Urinary bladder (tissue), 4 donors: ENCODE results near the gene GAK. TPM values are rescaled to one million over a fixed set of nuclear protein-coding genes. Genes with fewer than 3 reads are reported as not detected.

Experiments
- DNase-seq: peaks from one replicate; pipeline ENCODE4 v3.0.0-alpha.2; 2015; ENCODE audit errors: extremely low spot score
- H3K27ac ChIP-seq: one replicate; pipeline ENCODE4 v1.5.1; 2013; ENCODE audit warnings: low read depth, mild to moderate bottlenecking, moderate library complexity
- H3K36me3 ChIP-seq: one replicate; pipeline ENCODE4 v1.6.1; 2013; ENCODE audit warnings: mild to moderate bottlenecking, moderate library complexity; ENCODE audit not compliant: insufficient read depth
- H3K4me1 ChIP-seq: one replicate; pipeline ENCODE4 v1.6.1; 2013; ENCODE audit warnings: mild to moderate bottlenecking, moderate library complexity; ENCODE audit not compliant: insufficient read depth
- H3K4me3 ChIP-seq: one replicate; pipeline ENCODE4 v1.5.1; 2013; ENCODE audit warnings: low read depth, low read length
- WGBS: extraction: QIAGEN DNeasy Blood & Tissue Kit; methylation state at CpG from one replicate; pipeline ENCODE4 v1.1.7; 2013; 5-methylcytosine and 5-hydroxymethylcytosine counted together
- polyA plus RNA-seq: library from polyadenylated mRNA; stranded (reverse); fragments of 200-250 nt; gene quantifications from one replicate; pipeline ENCODE4 v1.2.3, GENCODE V29; 2013
- total RNA-seq: library from RNA; depleted of rRNA; stranded (reverse); fragments of >200 nt; gene quantifications from one replicate; pipeline ENCODE4 v1.2.3, GENCODE V29; 2014
- donor health status: healthy with polysubstance abuse.
- donor health status: healthy.

Gene GAK
- total and polyA plus RNA-seq, 2 donors: 44.8 to 76.2 TPM

DNA sequence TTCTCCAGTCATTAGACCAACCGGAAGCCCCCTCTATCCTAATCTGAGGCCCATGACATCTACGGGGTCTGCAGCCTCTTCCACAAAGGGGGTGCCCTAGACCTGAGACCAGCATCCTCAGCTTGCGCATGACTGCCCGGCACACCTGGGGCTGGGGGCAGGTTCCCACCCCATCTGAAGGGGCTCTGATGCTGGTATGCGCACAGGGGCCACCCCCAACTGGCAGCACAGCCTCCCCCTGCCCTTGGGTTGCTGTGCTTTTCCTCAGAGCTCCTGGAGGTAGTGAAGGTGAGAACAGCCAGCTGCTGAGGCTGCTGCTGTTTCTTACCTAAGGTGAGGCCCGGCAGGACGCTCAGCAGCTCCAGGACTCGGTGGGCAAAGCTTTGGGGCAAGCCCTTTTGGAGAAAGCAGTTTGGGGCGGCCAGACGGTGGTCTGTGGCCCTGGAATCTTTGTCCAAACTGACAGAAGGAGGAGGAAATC is 87.3 kb downstream of the GAK start:
- no peaks in the 10 kb centered on the region for H3K4me1 ChIP-seq
- H3K27ac ChIP-seq: no peak overlapping the region
- 92% methylated on average over 10 of the region's 10 CpGs for WGBS
- H3K4me3 ChIP-seq: no peak overlapping the region
- no peak for DNase-seq
- H3K36me3 ChIP-seq: no peaks in the 10 kb centered on the region

DNA sequence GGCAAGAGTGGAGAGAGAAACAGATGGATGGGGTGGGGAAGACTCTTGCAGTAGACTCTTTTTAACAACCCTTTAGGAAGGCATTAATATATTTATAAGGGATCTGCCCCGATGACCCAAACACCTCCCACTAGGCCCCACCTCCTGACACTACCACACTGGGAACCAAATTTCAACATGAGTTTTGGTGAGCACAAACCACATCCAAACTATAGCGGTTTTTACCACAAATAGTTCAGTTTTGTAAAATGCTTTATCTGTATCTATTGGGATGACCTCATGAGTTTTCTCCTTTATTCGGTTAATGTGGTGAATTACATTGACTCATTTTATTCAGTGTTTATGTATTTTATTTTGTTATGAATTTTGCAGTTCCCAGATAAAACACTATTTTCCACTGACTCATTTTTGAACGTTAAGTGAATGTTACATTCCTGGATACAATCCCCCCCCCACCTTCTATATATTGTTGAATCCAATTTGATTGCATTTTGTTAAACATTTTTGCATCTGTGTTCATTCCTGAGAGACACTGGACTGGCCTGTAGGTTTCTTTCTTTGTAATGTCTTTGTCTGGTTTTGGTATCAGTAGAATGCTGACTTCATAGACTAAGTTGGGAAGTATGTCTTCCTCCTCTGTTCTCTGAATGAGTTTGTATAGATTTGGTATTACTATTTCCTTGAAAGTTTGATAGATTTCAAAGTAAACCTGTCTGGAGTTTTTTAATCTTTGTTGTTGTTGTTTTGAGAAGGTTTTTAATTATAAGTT is 92.3 kb downstream of the GAK start:
- Histone ChIP-seq H3K36me3 (no peaks in the 10 kb centered on the region), H3K27ac (no peak overlapping the region), H3K4me3 (no peak overlapping the region), H3K4me1 (no peaks in the 10 kb centered on the region)
- 89% methylated on average over 4 of the region's 4 CpGs for WGBS
- no peak for DNase-seq

DNA sequence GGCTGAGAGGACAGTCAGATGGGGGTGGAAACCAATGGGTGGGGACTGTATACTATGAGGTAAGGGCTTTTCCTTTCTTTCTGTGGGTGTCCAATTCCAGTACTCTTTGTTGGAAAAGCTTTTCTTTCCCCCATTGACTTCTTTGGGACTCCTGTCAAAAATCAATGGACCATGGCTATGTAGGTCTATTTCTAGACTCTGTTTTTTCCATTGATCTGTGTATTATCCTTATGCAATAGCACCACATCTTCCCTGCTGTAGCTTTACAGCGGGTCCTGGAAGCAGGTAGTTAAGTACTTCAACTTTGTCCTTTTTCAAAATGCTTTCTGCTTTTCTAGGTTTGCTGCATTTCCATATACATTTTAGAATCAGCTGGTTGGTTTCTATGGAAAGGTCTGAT is 94.3 kb downstream of the GAK start:
- no peak overlapping the region for H3K27ac ChIP-seq
- H3K4me1 ChIP-seq: no peaks in the 10 kb centered on the region
- H3K36me3 ChIP-seq: no peaks in the 10 kb centered on the region
- H3K4me3 ChIP-seq: no peak overlapping the region
- no peak for DNase-seq
- WGBS: 100% methylated on average over 1 of the region's 1 CpG

DNA sequence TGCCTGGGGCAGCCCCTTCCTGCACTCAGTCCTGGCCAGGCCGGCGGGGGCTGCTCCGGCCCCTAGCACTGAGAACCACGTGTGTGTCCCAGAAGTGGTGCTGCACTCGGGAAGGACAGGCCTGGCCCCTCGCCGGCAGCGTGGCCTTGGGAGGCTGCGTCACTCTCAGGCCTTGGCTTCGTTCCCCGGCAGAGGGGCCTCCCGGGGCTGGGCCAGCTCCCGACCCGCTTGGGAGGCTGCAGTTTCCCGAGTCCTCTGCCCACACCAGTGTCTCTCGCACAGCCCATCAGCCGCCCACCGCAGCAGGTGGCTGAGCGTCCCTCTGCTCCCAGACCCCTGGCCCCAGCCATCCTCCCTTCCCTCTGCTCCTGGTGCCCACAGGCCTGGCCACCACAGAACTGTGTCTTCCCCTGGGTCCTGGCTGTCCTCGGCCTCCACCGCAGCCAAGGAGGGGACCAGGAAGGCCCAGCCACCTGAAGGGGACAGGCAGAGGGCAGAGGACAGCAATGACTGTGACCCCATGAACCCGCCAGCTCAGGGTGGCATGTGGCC is 95.3 kb downstream of the GAK start:
- Histone ChIP-seq H3K27ac (no peak overlapping the region), H3K36me3 (no peaks in the 10 kb centered on the region), H3K4me1 (no peaks in the 10 kb centered on the region), H3K4me3 (no peak overlapping the region)
- no peak for DNase-seq
- 86% methylated on average over 22 of the region's 22 CpGs for WGBS

DNA sequence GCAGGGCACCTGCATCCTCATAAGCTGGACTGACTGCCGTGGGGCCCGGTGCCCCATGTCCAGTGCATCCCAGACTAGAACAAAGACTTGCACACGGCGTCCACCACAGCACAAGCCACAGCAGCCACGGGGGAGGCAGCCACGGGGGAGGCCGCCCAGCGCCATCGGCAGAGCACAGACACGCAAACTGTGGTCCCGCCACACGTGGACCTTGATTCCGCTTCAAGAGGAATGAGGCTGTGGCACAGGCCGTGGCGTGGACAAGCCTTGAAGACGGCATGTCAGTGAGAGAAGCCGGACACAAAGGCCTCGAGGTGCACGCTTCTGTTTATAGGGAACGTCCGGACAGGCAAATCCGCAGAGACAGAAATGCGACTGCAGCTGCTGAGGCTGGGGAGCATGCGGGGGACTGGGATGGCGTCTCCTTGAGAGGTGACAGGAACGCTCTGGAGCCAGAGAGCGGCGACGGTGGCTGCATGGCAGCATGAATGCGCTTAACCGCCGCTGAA is 96.1 kb downstream of the GAK start:
- Histone ChIP-seq H3K27ac (no peak overlapping the region), H3K4me1 (no peaks in the 10 kb centered on the region), H3K36me3 (no peaks in the 10 kb centered on the region), H3K4me3 (no peak overlapping the region)
- no peak for DNase-seq
- WGBS: 96% methylated on average over 32 of the region's 32 CpGs

DNA sequence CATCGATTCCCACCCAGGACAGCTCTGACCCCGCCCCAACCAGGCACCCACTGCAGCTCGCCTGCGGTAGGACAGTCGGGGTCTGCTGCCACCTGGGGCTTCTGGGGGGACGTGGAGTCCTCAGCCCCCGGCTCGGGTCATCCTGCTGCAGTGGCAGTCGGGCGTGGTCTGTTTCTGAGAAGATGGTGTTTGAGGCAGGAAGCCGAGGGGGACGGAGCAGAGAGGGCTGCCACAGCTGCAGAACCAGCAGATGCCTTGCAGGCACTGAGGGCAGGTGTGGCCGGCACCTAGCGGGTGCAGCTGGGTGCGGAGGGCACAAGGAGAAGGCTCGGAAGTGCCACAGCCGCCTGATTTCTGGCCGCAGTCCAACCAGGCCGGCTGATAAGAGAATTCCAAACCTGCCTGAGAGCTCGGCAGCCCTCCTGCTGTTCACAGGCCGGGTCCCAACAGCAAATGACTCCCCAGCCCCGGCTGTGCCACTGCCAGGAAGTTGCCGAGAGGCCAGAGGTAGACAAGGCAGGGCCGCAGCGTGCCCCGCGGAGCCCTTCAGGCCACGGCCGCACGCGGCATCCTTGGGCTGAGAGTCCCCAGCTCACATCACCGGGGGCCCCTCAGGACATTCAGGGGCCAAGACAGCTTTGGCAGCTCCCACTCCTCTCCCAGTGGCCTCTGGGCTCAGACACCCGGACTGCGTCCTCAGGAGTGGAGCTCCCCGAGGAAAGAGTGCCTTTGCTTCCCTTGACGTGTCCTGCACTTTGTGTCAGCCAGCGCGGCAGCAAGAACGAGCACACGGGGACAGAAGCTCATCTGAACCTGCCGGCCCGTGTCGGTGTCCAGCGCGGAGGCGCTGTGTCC is 96.7 kb downstream of the GAK start:
- H3K4me1 ChIP-seq: no peaks in the 10 kb centered on the region
- no peak for DNase-seq
- H3K36me3 ChIP-seq: no peaks in the 10 kb centered on the region
- WGBS: 80% methylated on average over 46 of the region's 46 CpGs
- no peak overlapping the region for H3K27ac ChIP-seq
- H3K4me3 ChIP-seq: no peak overlapping the region

DNA sequence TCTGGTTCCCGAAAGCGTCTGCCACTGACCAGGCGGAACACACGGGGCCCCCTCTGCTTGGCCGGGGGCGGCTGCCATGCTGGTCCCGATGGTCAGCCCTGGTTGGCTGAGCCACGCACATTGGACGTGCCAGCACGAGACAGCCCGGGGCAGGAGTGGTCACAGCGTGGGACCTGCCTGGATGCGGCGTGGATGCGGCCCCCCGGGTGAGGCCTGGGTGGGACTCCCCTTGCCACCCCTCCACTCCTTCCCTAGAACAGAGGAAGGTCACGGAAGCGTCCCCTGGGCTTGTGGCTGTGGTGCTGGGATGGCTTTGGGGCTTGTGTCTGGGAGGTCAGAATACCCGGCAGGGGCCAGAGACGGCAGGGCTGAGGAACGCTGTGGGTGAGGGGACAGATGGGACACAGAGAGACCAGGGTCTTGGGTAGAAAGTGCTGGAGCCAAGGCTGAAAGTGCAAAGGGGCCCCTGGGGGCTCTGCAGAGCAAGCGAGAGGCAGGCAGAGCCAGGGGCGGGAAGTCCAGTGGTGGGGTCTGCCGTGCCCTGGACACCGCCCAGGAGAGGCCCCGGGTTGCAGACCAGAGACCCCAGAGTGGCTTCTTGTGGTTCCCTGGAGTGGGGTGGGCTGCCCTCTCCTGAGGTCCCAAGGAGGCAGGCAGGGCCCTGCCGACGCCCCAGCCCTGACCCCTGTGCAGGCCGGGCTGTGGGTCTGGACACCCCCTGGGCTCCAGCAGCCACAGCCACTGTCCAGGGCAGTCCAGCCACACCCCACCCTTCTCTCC is 97.6 kb downstream of the GAK start:
- H3K36me3 ChIP-seq: no peaks in the 10 kb centered on the region
- 78% methylated on average over 29 of the region's 29 CpGs for WGBS
- no peaks in the 10 kb centered on the region for H3K4me1 ChIP-seq
- H3K4me3 ChIP-seq: no peak overlapping the region
- no peak for DNase-seq
- H3K27ac ChIP-seq: no peak overlapping the region

DNA sequence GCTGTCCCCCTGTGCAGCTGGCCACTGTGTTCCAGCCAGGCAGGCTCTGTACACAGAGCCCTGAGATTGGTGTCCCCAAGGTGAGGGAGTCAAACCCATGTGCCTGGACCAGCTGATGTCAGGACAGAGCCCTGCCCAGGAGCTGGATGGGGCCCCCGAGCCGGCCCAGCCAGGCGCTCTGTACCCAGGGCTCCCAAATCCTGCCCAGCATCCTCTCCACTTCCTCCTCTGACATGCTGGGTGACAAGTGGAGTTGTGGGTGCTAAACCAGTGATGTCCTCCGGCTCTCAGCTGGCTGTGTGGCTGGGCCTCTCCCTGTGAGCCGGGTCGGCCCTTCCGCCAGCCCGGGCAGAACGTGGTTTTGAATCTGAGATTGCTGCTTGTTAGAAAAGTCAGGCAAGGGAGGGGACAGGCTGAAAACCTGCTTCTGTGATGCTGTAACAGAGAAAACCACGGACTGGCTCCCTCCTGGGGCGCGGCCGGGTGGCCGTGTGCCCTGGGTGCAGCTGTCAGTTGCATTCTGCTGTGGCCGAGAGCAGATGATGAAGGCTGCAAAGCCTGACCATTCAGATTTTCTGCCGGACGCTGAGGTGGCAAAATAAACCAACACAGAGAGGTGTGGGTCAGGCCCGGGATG is 98.3 kb downstream of the GAK start:
- Histone ChIP-seq H3K36me3 (no peaks in the 10 kb centered on the region), H3K4me3 (no peak overlapping the region), H3K27ac (no peak overlapping the region), H3K4me1 (no peaks in the 10 kb centered on the region)
- DNase-seq: no peak
- WGBS: 65% methylated on average over 18 of the region's 18 CpGs

DNA sequence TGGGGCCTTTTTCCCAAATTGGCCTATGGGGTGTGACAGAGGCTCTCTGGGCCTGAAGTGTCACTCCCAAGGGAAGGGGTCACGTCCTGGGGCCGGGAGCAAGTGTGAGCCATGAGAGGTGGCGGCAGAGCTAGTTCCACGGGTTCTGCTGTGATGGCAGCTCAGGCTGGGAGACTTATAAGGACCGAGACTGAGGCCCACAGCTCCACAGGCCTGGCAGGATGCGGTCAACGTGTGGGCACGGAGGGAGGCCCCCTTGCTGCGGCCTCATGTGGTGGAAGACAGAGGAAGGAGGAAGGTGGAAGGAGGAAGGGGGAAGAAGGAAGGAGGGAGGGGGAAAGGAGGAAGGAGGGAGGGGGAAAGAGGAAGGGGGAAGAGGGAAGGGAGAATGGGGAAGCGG is 99.0 kb downstream of the GAK start:
- DNase-seq: no peak
- no peaks in the 10 kb centered on the region for H3K36me3 ChIP-seq
- 54% methylated on average over 10 of the region's 10 CpGs for WGBS
- H3K27ac ChIP-seq: no peak overlapping the region
- H3K4me1 ChIP-seq: no peaks in the 10 kb centered on the region
- H3K4me3 ChIP-seq: no peak overlapping the region

DNA sequence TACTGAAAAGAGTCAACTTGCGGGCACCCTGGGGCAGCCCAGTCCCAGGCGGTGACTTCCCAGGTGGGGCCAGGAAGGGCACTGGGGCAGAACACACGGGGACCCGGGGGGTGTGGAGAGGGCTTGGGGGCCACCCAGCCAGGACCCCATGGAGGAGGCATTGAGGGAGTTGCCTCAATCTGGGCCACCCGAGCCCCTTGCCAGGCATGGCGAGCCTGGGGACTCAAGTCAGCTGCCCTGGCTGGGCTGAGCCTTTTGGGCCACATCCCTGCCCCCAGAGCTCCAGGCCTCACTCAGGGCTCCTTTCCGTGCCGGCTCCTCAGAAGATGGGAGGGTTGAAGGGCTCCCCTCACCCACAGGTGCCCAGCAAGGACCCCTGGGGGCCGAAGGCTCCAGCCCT is 99.6 kb downstream of the GAK start:
- no peak overlapping the region for H3K4me3 ChIP-seq
- no peaks in the 10 kb centered on the region for H3K4me1 ChIP-seq
- H3K27ac ChIP-seq: no peak overlapping the region
- no peaks in the 10 kb centered on the region for H3K36me3 ChIP-seq
- DNase-seq: no peak
- 91% methylated on average over 9 of the region's 9 CpGs for WGBS

DNA sequence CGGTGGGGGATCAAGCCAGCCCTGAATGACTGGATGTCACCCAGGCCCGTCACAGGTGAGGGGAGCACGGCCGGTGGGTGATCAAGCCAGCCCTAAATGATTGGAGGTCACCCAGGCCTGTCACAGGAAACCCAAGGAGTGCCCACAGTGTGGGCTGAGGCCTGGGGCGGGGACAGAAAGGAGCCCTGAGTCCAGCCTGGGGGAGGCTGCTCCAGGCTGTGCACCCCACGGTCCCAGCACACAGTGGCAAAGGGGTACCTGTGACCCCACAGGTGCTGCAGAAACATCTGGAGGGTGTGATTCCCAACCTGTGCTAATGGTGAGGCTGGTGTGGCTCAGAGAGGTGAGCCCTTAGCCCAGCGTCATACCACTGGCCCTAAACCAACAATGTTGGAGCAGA is 100.0 kb downstream of the GAK start:
- Histone ChIP-seq H3K36me3 (no peaks in the 10 kb centered on the region), H3K27ac (no peak overlapping the region), H3K4me3 (no peak overlapping the region), H3K4me1 (no peaks in the 10 kb centered on the region)
- no peak for DNase-seq
- WGBS: 90% methylated on average over 7 of the region's 7 CpGs

DNA sequence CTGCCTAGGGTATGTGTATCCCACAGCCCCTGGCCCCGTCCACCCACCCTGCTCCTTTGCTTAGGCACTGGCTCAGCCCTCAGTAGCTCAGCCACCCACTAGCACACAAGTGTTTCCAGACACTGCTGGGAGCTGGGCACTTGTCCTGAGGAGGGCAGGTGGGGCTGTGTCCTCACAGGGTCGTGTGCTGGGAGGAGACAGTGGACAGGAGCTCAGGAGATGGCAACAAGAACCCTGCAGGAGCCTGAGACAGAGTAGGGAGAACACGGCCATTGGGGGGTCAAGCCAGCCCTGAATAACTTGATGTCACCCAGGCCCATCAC is 100.7 kb downstream of the GAK start:
- H3K4me1 ChIP-seq: no peaks in the 10 kb centered on the region
- H3K27ac ChIP-seq: no peak overlapping the region
- 60% methylated on average over 3 of the region's 3 CpGs for WGBS
- H3K4me3 ChIP-seq: no peak overlapping the region
- no peaks in the 10 kb centered on the region for H3K36me3 ChIP-seq
- no peak for DNase-seq
